GM21723 (cell line): ENCODE results near the gene ITGA11.

ENCODE experiments used
- ATAC-seq: cut with Tn5 transposase; IDR thresholded peaks from one replicate; pipeline ENCODE4 v1.9.1; 2021; ENCODE audit warnings: mild to moderate bottlenecking, moderate library complexity; ENCODE audit not compliant: unreplicated experiment

ITGA11 gene

GRCh38 chr15:68447209-68447608 lies 15.2 kb upstream of the ITGA11 start:
- no peak for ATAC-seq

GRCh38 chr15:68445351-68445750 lies 13.4 kb upstream of the ITGA11 start:
- no peak for ATAC-seq

GRCh38 chr15:68444336-68444735 lies 12.4 kb upstream of the ITGA11 start:
- no peak for ATAC-seq

- ATAC-seq = no peak
Observed at GRCh38 chr15:68442903-68443302, 10.9 kb upstream of the ITGA11 start.

GRCh38 chr15:68442041-68442440 lies 10.1 kb upstream of the ITGA11 start:
- no peak for ATAC-seq

GRCh38 chr15:68441045-68441743 lies 9.2 kb upstream of the ITGA11 start:
- no peak for ATAC-seq

GRCh38 chr15:68440136-68440535 lies 8.2 kb upstream of the ITGA11 start:
- no peak for ATAC-seq

GRCh38 chr15:68439506-68439905 lies 7.5 kb upstream of the ITGA11 start:
- ATAC-seq = no peak

GRCh38 chr15:68436680-68437079 lies 4.7 kb upstream of the ITGA11 start:
- no peak for ATAC-seq

- no peak for ATAC-seq
Observed at GRCh38 chr15:68435966-68436365, 4.0 kb upstream of the ITGA11 start.

GRCh38 chr15:68434021-68434420 lies 2.1 kb upstream of the ITGA11 start:
- ATAC-seq = no peak

GRCh38 chr15:68433551-68433950 lies 1.6 kb upstream of the ITGA11 start:
- no peak for ATAC-seq

GRCh38 chr15:68432441-68433064 lies 590 bp upstream of the ITGA11 start:
- no peak for ATAC-seq

- ATAC-seq = no peak
Observed at GRCh38 chr15:68431037-68431791, 749 bp downstream of the ITGA11 start.

GRCh38 chr15:68430471-68431036 lies 1.4 kb downstream of the ITGA11 start:
- no peak for ATAC-seq

- no peak for ATAC-seq
Observed at GRCh38 chr15:68429691-68430470, 2.1 kb downstream of the ITGA11 start.

- ATAC-seq = no peak
Observed at GRCh38 chr15:68428431-68428940, 3.5 kb downstream of the ITGA11 start.

GRCh38 chr15:68427963-68428362 lies 4.0 kb downstream of the ITGA11 start:
- ATAC-seq = no peak

- no peak for ATAC-seq
Observed at GRCh38 chr15:68427366-68427765, 4.6 kb downstream of the ITGA11 start.

GRCh38 chr15:68426116-68426515 lies 5.8 kb downstream of the ITGA11 start:
- no peak for ATAC-seq
